Loucy (cell line): ENCODE data around the gene NRXN3.

Source experiments
- CTCF ChIP-seq: fragments of 200-600 bp; sonication (generic); conservative IDR thresholded peaks from 2 replicates; pipeline ENCODE4 v1.5.1; 2014; ENCODE audit warnings: mild to moderate bottlenecking, antibody characterized with exemption, low read length
- EZH2phosphoT487 ChIP-seq: fragments of 200-600 bp; IDR thresholded peaks from 2 replicates; pipeline ENCODE4 v1.6.1; 2018; ENCODE audit warnings: antibody characterized with exemption, mild to moderate bottlenecking, moderate library complexity, borderline replicate concordance

GRCh38 chr14:79564371-79564770 lies 1394.2 kb downstream of the NRXN3 start:
- TF ChIP-seq CTCF = no peak
- TF ChIP-seq EZH2phosphoT487 = no peak
